DOHH2 (cell line): ENCODE data around the gene DSTN.
A peak's percentile ranks its signal among the peaks of the same experiment; 100 is the strongest.

Experiments used
- H3F3A ChIP-seq: fragments of 200-600 bp; sonication (generic), shearing (Covaris generic); 2 replicates; pipeline ENCODE4 v1.6.0; 2016; ENCODE audit warnings: antibody characterized with exemption, mild to moderate bottlenecking; ENCODE audit not compliant: control insufficient read depth, insufficient read depth
- H3K27ac ChIP-seq: fragments of 200-600 bp; sonication (generic); 2 replicates; pipeline ENCODE4 v1.5.1; 2014; ENCODE audit warnings: low read depth, mild to moderate bottlenecking, low read length, moderate library complexity
- H3K27me3 ChIP-seq: fragments of 200-600 bp; sonication (generic); 2 replicates; pipeline ENCODE4 v1.6.1; 2014; ENCODE audit warnings: mild to moderate bottlenecking, low read length, mixed read lengths; ENCODE audit not compliant: control insufficient read depth
- H3K36me3 ChIP-seq: fragments of 200-600 bp; sonication (generic); 2 replicates; pipeline ENCODE4 v1.6.1; 2014; ENCODE audit warnings: mild to moderate bottlenecking, low read length, moderate library complexity, mixed read lengths; ENCODE audit not compliant: control insufficient read depth
- H3K4me1 ChIP-seq: fragments of 200-600 bp; sonication (generic); 2 replicates; pipeline ENCODE4 v1.6.1; 2014; ENCODE audit warnings: mild to moderate bottlenecking, low read length, mixed read lengths; ENCODE audit not compliant: control insufficient read depth
- H3K4me2 ChIP-seq: fragments of 200-600 bp; sonication (generic); 2 replicates; pipeline ENCODE4 v1.6.0; 2014; ENCODE audit warnings: mild to moderate bottlenecking, low read length, moderate library complexity
- H3K4me3 ChIP-seq: fragments of 200-600 bp; sonication (generic); 2 replicates; pipeline ENCODE4 v1.5.1; 2014; ENCODE audit warnings: mild to moderate bottlenecking, low read length, mixed read lengths
- H3K79me2 ChIP-seq: fragments of 200-600 bp; sonication (generic); 2 replicates; pipeline ENCODE4 v1.6.1; 2014; ENCODE audit warnings: mild to moderate bottlenecking, low read length, mixed read lengths; ENCODE audit not compliant: control insufficient read depth
- H3K9me2 ChIP-seq: fragments of 200-600 bp; sonication (generic); replicated peaks from 2 replicates; pipeline ENCODE4 v1.6.1; 2014; ENCODE audit warnings: mild to moderate bottlenecking, low read length, mixed read lengths; ENCODE audit not compliant: control insufficient read depth
- H3K9me3 ChIP-seq: fragments of 200-600 bp; sonication (generic); 2 replicates; pipeline ENCODE4 v1.6.1; 2014; ENCODE audit warnings: antibody characterized with exemption, low read length, mixed read lengths; ENCODE audit not compliant: control insufficient read depth, insufficient read depth
- H4K20me1 ChIP-seq: fragments of 200-600 bp; sonication (generic); 2 replicates; pipeline ENCODE4 v1.6.0; 2014; ENCODE audit warnings: low read depth, mild to moderate bottlenecking, antibody characterized with exemption, low read length, moderate library complexity; ENCODE audit not compliant: control insufficient read depth, insufficient read depth
- CTCF ChIP-seq: fragments of 200-600 bp; sonication (generic); IDR thresholded peaks from one replicate; pipeline ENCODE4 v1.5.1; 2014; ENCODE audit warnings: antibody characterized with exemption, mild to moderate bottlenecking, low read depth, low read length; ENCODE audit not compliant: poor library complexity, severe bottlenecking
- EZH2phosphoT487 ChIP-seq: fragments of 200-600 bp; sonication (generic); IDR thresholded peaks from 2 replicates; pipeline ENCODE4 v1.6.1; 2017; ENCODE audit warnings: borderline replicate concordance, mild to moderate bottlenecking, antibody characterized with exemption, low read length, moderate library complexity, mixed read lengths

Gene DSTN

GRCh38 chr20:17570347-17571152 lies 675 bp downstream of the DSTN start:
- H3K9me3 ChIP-seq, result no peaks in the 10 kb centered on the region
- H3F3A ChIP-seq, result peaks cover 5% of the 10 kb centered on the region; the same call in 1 of the 2 replicates
- no peaks in the 10 kb centered on the region; the same call in 1 of the 2 replicates for H3K36me3 ChIP-seq
- H3K9me2 ChIP-seq, result no peaks in the 10 kb centered on the region
- no peaks in the 10 kb centered on the region for H4K20me1 ChIP-seq
- H3K79me2 ChIP-seq, result peaks cover 42% of the 10 kb centered on the region
- TF ChIP-seq EZH2phosphoT487, result no peak
- peak; percentile 28 for TF ChIP-seq CTCF
- H3K27me3 ChIP-seq, result peaks cover 9% of the 10 kb centered on the region
- H3K4me1 ChIP-seq, result peaks cover 27% of the 10 kb centered on the region
- H3K27ac ChIP-seq, result peak overlapping the region; percentile 19; the same call in 1 of the 2 replicates
- H3K4me2 ChIP-seq, result peak overlapping the region; percentile 84
- peak overlapping the region; percentile 87 for H3K4me3 ChIP-seq

GRCh38 chr20:17571153-17571527 lies 1.3 kb downstream of the DSTN start:
- peaks cover 9% of the 10 kb centered on the region for H3K27me3 ChIP-seq
- no peaks in the 10 kb centered on the region for H3K9me2 ChIP-seq
- no peaks in the 10 kb centered on the region; the same call in 1 of the 2 replicates for H3K36me3 ChIP-seq
- H3K9me3 ChIP-seq, result no peaks in the 10 kb centered on the region
- H3K4me3 ChIP-seq, result peak overlapping the region; percentile 87
- H3K79me2 ChIP-seq, result peaks cover 46% of the 10 kb centered on the region
- peaks cover 5% of the 10 kb centered on the region; the same call in 1 of the 2 replicates for H3F3A ChIP-seq
- peak overlapping the region; percentile 84 for H3K4me2 ChIP-seq
- H4K20me1 ChIP-seq, result no peaks in the 10 kb centered on the region
- TF ChIP-seq CTCF (no peak), EZH2phosphoT487 (no peak)
- H3K27ac ChIP-seq, result peak overlapping the region; percentile 19; the same call in 1 of the 2 replicates
- peaks cover 27% of the 10 kb centered on the region for H3K4me1 ChIP-seq

- H3F3A ChIP-seq, result peaks cover 5% of the 10 kb centered on the region; the same call in 1 of the 2 replicates
- TF ChIP-seq EZH2phosphoT487, result no peak
- TF ChIP-seq CTCF, result no peak
- no peaks in the 10 kb centered on the region; the same call in 1 of the 2 replicates for H3K36me3 ChIP-seq
- no peaks in the 10 kb centered on the region for H4K20me1 ChIP-seq
- H3K27ac ChIP-seq, result no peak overlapping the region
- H3K4me1 ChIP-seq, result peaks cover 24% of the 10 kb centered on the region
- peaks cover 48% of the 10 kb centered on the region for H3K79me2 ChIP-seq
- H3K4me2 ChIP-seq, result peak overlapping the region; percentile 84
- no peaks in the 10 kb centered on the region for H3K9me2 ChIP-seq
- H3K9me3 ChIP-seq, result no peaks in the 10 kb centered on the region
- H3K27me3 ChIP-seq, result peaks cover 9% of the 10 kb centered on the region
- peak overlapping the region; percentile 33 for H3K4me3 ChIP-seq
Observed at GRCh38 chr20:17572034-17572638, 2.3 kb downstream of the DSTN start.
